ENCODE results near the gene KCNH1.
"Not testable (repeated sequence)": the region's sequence is repeated elsewhere in the genome, so short reads cannot be mapped to it uniquely, and the experiment has no call there.

The KCNH1 gene

DNA sequence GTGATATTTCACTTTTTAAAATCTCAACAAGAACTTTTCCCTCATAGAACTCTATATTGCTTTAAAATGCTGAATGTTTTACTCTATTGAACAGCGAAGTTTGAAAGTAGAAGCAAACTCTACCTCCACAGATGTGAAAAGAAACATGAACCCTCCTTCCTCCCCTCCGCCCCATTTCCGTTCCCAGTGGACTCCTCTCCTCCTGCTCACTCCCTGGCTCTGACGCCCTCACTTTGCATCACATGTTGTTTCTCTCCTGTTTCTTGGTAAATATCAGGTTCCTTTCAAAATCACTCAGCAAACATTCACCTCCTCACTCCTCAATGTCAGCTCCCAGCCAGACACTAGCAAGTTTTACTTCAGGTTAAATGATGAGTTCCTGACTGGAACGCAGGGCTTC lies 34.6 kb downstream of the KCNH1 start:
- no peak for DNase-seq

DNA sequence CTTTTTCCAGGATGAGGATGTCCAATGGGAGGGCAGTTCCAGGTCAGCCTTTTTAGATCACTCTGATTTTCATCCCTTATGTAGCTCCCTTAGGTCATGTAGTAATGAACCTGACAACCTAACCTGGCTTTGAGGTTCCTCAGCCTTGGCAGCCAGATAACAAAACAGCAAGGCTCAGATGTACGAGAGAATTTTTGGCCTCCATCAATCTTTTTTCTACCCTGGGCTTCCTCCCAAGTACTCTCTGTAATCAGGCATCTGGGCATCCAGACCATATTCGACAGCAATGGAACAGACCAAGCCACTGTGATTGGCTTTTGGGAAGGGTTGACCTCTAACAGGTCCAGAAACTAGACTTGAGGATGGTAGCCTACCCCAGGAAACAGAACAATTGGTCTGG lies 38.6 kb downstream of the KCNH1 start:
- no peak for DNase-seq

- DNase-seq, result no peak
These were observed 41.0 kb downstream of the KCNH1 start for GRCh38 chr1:211092955-211093354.

- no peak for DNase-seq
These were observed 42.1 kb downstream of the KCNH1 start for GRCh38 chr1:211091867-211092266.

GRCh38 chr1:211089536-211089935 lies 44.4 kb downstream of the KCNH1 start:
- no peak for DNase-seq

DNA sequence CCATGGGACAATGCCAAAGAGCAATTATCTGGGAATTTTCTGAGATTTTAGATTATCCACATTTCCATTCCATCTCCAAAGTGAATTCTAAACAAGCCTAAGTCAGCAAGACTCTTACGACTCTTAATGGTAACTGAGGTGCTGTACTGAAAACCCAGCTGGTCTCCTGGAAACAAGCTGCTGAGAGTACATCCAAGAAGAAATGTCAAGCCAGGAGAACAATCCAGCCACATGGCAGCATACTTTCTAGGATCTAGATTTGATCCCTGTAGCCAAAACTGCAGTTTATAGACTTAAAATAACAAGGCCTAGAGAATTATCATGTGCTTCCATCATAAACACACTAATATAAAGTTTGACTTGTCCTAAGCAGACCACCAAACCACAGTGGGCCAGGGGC lies 45.8 kb downstream of the KCNH1 start:
- DNase-seq, result no peak

- no peak for DNase-seq
These were observed 51.1 kb downstream of the KCNH1 start for GRCh38 chr1:211082824-211083223.

DNA sequence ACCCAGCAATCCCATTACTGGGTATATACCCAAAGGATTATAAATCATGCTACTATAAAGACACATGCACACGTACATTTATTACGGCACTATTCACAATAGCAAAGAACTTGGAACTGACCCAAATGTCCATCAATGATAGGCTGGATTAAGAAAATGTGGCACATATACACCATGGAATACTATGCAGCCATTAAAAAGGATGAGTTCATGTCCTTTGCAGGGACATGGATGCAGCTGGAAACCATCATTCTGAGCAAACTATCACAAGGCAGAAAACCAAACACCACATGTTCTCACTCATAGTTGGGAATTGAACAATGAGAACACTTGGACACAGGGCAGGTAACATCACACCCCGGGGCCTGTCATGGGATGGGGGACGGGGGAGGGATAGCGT lies 52.5 kb downstream of the KCNH1 start:
- DNase-seq, result not testable (repeated sequence)

DNA sequence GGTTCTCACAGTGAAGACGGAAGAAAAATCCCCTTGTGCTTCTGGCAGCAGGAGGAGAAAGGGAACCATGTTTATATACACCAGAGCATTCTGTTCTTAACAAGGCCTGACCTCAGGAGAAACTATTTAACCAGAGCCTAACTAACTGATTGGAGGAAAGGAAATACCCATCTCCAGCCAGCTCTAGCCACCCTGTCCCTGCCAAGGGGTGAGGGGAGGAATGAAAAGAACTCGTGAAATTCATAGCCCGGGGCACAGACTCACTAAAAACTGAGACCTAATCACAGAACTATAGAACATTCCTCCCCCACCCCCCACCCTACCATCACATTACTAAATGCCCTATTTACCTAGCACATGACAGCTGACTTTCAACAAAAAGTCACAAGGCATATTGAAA lies 65.0 kb downstream of the KCNH1 start:
- no peak for DNase-seq

- DNase-seq, result no peak
These were observed 67.1 kb downstream of the KCNH1 start for GRCh38 chr1:211066781-211067384.

- DNase-seq, result not testable (repeated sequence)
These were observed 92.1 kb downstream of the KCNH1 start for GRCh38 chr1:211041838-211042237.

DNA sequence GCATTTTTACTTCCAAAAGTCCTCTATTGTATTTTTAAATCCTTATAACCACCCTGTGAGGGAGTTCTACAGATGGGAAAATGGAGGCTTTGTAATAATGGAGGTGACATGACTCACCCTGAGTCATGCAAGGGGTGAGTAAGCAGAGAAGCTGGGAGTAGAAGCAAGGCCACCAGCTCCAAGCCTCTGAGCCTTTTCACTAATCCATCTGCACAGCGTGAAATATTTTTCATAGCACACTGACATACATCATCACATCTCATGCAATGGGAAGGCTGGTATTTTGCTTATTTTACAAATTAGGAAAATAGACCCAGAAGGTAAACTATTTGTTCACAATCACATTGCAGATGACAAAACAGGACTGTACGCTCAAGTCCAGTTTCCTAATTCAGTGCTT lies 96.9 kb downstream of the KCNH1 start:
- DNase-seq, result no peak

GRCh38 chr1:211036381-211037060 lies 97.4 kb downstream of the KCNH1 start:
- DNase-seq, result no peak

GRCh38 chr1:211035821-211036380 lies 98.0 kb downstream of the KCNH1 start:
- no peak for DNase-seq

- no peak for DNase-seq
These were observed 99.9 kb downstream of the KCNH1 start for GRCh38 chr1:211033921-211034525.

GRCh38 chr1:211024901-211025300 lies 109.0 kb downstream of the KCNH1 start:
- DNase-seq, result no peak

- DNase-seq, result no peak
These were observed 114.7 kb downstream of the KCNH1 start for GRCh38 chr1:211019266-211019665.

DNA sequence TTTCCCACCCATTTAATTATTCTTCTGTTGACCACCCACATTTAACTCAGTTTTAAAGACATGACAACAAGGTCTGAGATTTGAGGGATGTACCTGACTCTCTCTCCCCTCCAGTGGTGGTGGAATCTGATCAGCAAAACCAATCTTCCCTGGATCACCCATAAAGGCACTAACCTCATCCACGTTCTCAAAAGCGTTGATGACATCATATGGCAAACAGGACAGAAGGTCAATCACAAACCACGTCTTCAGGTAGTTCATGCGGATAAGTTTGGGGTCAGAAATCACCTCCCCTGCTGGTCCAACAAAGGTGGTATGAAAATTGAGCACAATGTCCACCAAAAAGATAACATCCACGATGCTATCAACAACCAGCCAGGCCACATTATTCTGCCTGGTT lies 115.3 kb downstream of the KCNH1 start:
- no peak for DNase-seq

DNA sequence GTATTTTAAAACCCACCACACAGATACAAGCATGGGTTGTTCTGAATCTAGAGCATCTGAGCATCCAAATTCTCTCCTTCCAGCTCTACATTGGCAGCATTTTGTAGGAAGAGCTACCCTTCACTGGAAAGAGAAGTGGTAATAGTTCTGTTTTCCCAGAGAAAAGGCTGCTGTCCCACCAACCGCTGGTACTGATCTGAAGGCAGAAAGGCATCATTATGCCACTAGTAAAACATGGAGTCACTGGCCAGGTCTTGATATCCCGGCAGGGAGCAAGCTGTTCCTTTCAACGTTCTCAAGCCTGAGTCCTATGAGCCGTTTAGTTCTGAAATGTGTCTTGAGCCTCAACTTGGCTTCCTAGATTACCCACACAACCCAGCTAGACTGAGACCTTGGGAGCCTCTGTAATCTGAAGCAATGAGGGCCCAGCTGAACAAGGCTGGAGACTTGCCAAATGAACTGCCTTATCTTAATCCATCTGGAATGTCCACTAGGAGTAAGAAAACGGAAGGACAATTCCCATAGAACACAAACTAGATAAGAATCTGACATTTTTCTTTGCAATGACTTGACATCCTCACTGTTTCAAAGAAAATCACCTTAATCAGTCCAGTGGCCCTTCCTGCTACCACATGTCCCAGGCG lies 116.8 kb downstream of the KCNH1 start:
- no peak for DNase-seq

- DNase-seq, result no peak
These were observed 119.7 kb downstream of the KCNH1 start for GRCh38 chr1:211014275-211014674.

GRCh38 chr1:211013346-211014240 lies 120.4 kb downstream of the KCNH1 start:
- DNase-seq, result no peak

GRCh38 chr1:211011128-211011527 lies 122.8 kb downstream of the KCNH1 start:
- not testable (repeated sequence) for DNase-seq

DNA sequence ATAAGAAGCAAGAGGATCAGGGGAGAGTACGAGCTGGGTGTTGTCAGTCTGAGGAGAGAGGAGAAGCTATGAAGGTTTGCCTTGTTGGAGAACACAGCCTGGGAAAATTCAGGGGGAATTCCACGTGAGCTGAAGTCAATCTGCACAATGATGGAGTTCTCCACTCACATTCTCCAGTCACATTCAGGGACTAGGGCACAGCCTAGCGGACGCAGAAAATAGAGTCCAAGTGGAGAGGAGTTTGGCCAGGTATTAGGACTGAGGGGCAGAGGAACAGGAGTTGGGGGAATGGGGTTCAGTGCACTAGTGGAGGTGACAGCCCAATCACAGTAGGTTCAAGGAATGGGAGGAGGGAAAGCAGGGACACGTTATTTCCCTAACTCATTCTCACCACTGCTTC lies 124.0 kb downstream of the KCNH1 start:
- DNase-seq, result no peak
